ENCODE data around the gene SH2B2. TPM values are rescaled to one million over a fixed set of nuclear protein-coding genes. Genes with fewer than 3 reads are reported as not detected.

The SH2B2 gene
- total RNA-seq, 1 experiment from 2014 or later = 22.4 TPM

- Histone ChIP-seq H3K9ac (ENCODE audit: low read length) (peak overlapping the region; percentile 65), H2AFZ (ENCODE audit: low read length) (no peak overlapping the region), H3K4me3 (ENCODE audit: low read length) (peak overlapping the region; percentile 47; the same call in 1 of the 2 replicates), H3K27me3 (ENCODE audit: low read length) (no peaks in the 10 kb centered on the region), H3K4me1 (ENCODE audit: low read length) (peaks cover 87% of the 10 kb centered on the region), H3K79me2 (ENCODE audit: low read length) (peaks cover 22% of the 10 kb centered on the region; the same call in 1 of the 2 replicates), H3K9me3 (ENCODE audit: low read length) (no peaks in the 10 kb centered on the region), H3K4me2 (ENCODE audit: low read depth, low read length, poor library complexity, severe bottlenecking) (peak overlapping the region; percentile 63), H3K9me2 (replicated peaks; ENCODE audit: insufficient read depth, low read length) (no peaks in the 10 kb centered on the region), H3K36me3 (ENCODE audit: insufficient read depth, low read length) (peaks cover 27% of the 10 kb centered on the region), H3K27ac (ENCODE audit: low read length) (peak overlapping the region; percentile 94), H4K20me1 (ENCODE audit: insufficient read depth, low read depth, low read length) (no peaks in the 10 kb centered on the region)
- DNase-seq = peak; percentile 84
Observed at GRCh38 chr7:102303669-102304422, 17.2 kb downstream of the SH2B2 start.

GRCh38 chr7:102304668-102305067, 18.0 kb downstream of the SH2B2 start:
- Histone ChIP-seq H3K9me2 (replicated peaks; ENCODE audit: insufficient read depth, low read length) (no peaks in the 10 kb centered on the region), H3K27ac (ENCODE audit: low read length) (peak overlapping the region; percentile 94), H3K36me3 (ENCODE audit: insufficient read depth, low read length) (peaks cover 28% of the 10 kb centered on the region), H2AFZ (ENCODE audit: low read length) (no peak overlapping the region), H3K9me3 (ENCODE audit: low read length) (no peaks in the 10 kb centered on the region), H3K9ac (ENCODE audit: low read length) (peak overlapping the region; percentile 65), H4K20me1 (ENCODE audit: insufficient read depth, low read depth, low read length) (no peaks in the 10 kb centered on the region), H3K79me2 (ENCODE audit: low read length) (peaks cover 19% of the 10 kb centered on the region; the same call in 1 of the 2 replicates), H3K4me3 (ENCODE audit: low read length) (peak overlapping the region; percentile 21; the same call in 1 of the 2 replicates), H3K4me2 (ENCODE audit: low read depth, low read length, poor library complexity, severe bottlenecking) (peak overlapping the region; percentile 63), H3K4me1 (ENCODE audit: low read length) (peaks cover 84% of the 10 kb centered on the region), H3K27me3 (ENCODE audit: low read length) (no peaks in the 10 kb centered on the region)
- DNase-seq = no peak

- Histone ChIP-seq H3K4me3 (ENCODE audit: low read length) (no peak overlapping the region), H3K79me2 (ENCODE audit: low read length) (peaks cover 19% of the 10 kb centered on the region; the same call in 1 of the 2 replicates), H3K4me2 (ENCODE audit: low read depth, low read length, poor library complexity, severe bottlenecking) (peak overlapping the region; percentile 77), H2AFZ (ENCODE audit: low read length) (no peak overlapping the region), H3K9me2 (replicated peaks; ENCODE audit: insufficient read depth, low read length) (no peaks in the 10 kb centered on the region), H3K27ac (ENCODE audit: low read length) (peak overlapping the region; percentile 94), H3K4me1 (ENCODE audit: low read length) (peaks cover 78% of the 10 kb centered on the region), H3K36me3 (ENCODE audit: insufficient read depth, low read length) (peaks cover 34% of the 10 kb centered on the region), H3K9ac (ENCODE audit: low read length) (peak overlapping the region; percentile 65), H4K20me1 (ENCODE audit: insufficient read depth, low read depth, low read length) (0 out of 2 replicates have a peak, but pooled peaks cover 3% of the 10 kb centered on the region), H3K9me3 (ENCODE audit: low read length) (no peaks in the 10 kb centered on the region), H3K27me3 (ENCODE audit: low read length) (no peaks in the 10 kb centered on the region)
- DNase-seq = peak; percentile 89
Observed at GRCh38 chr7:102305414-102306268, 19.0 kb downstream of the SH2B2 start.

GRCh38 chr7:102306916-102307677, 20.4 kb downstream of the SH2B2 start:
- H3K4me1 ChIP-seq (ENCODE audit: low read length) = peaks cover 66% of the 10 kb centered on the region
- H3K9me2 ChIP-seq (replicated peaks; ENCODE audit: insufficient read depth, low read length) = no peaks in the 10 kb centered on the region
- H3K9me3 ChIP-seq (ENCODE audit: low read length) = no peaks in the 10 kb centered on the region
- peak overlapping the region; percentile 58 for H3K4me3 ChIP-seq (ENCODE audit: low read length)
- peak overlapping the region; percentile 94 for H3K27ac ChIP-seq (ENCODE audit: low read length)
- peak overlapping the region; percentile 81 for H3K9ac ChIP-seq (ENCODE audit: low read length)
- peak; percentile 98 for DNase-seq
- H3K27me3 ChIP-seq (ENCODE audit: low read length) = no peaks in the 10 kb centered on the region
- 0 out of 2 replicates have a peak, but pooled peaks cover 3% of the 10 kb centered on the region for H4K20me1 ChIP-seq (ENCODE audit: insufficient read depth, low read depth, low read length)
- peaks cover 19% of the 10 kb centered on the region; the same call in 1 of the 2 replicates for H3K79me2 ChIP-seq (ENCODE audit: low read length)
- peak overlapping the region; percentile 77 for H3K4me2 ChIP-seq (ENCODE audit: low read depth, low read length, poor library complexity, severe bottlenecking)
- no peak overlapping the region for H2AFZ ChIP-seq (ENCODE audit: low read length)
- peaks cover 35% of the 10 kb centered on the region for H3K36me3 ChIP-seq (ENCODE audit: insufficient read depth, low read length)

GRCh38 chr7:102310414-102310815, 23.7 kb downstream of the SH2B2 start:
- Histone ChIP-seq H2AFZ (ENCODE audit: low read length) (no peak overlapping the region), H3K4me2 (ENCODE audit: low read depth, low read length, poor library complexity, severe bottlenecking) (no peak overlapping the region), H3K27ac (ENCODE audit: low read length) (no peak overlapping the region), H3K9me2 (replicated peaks; ENCODE audit: insufficient read depth, low read length) (no peaks in the 10 kb centered on the region), H3K27me3 (ENCODE audit: low read length) (no peaks in the 10 kb centered on the region), H3K79me2 (ENCODE audit: low read length) (peaks cover 19% of the 10 kb centered on the region; the same call in 1 of the 2 replicates), H3K9ac (ENCODE audit: low read length) (no peak overlapping the region), H4K20me1 (ENCODE audit: insufficient read depth, low read depth, low read length) (0 out of 2 replicates have a peak, but pooled peaks cover 3% of the 10 kb centered on the region), H3K9me3 (ENCODE audit: low read length) (no peaks in the 10 kb centered on the region), H3K4me1 (ENCODE audit: low read length) (peaks cover 33% of the 10 kb centered on the region), H3K4me3 (ENCODE audit: low read length) (no peak overlapping the region), H3K36me3 (ENCODE audit: insufficient read depth, low read length) (peaks cover 37% of the 10 kb centered on the region)
- no peak for DNase-seq

GRCh38 chr7:102312317-102312716, 25.6 kb downstream of the SH2B2 start:
- Histone ChIP-seq H3K36me3 (ENCODE audit: insufficient read depth, low read length) (peaks cover 43% of the 10 kb centered on the region), H3K9ac (ENCODE audit: low read length) (no peak overlapping the region), H3K79me2 (ENCODE audit: low read length) (peaks cover 17% of the 10 kb centered on the region; the same call in 1 of the 2 replicates), H3K4me2 (ENCODE audit: low read depth, low read length, poor library complexity, severe bottlenecking) (no peak overlapping the region), H3K9me3 (ENCODE audit: low read length) (no peaks in the 10 kb centered on the region), H2AFZ (ENCODE audit: low read length) (no peak overlapping the region), H4K20me1 (ENCODE audit: insufficient read depth, low read depth, low read length) (0 out of 2 replicates have a peak, but pooled peaks cover 7% of the 10 kb centered on the region), H3K9me2 (replicated peaks; ENCODE audit: insufficient read depth, low read length) (no peaks in the 10 kb centered on the region), H3K27me3 (ENCODE audit: low read length) (no peaks in the 10 kb centered on the region), H3K27ac (ENCODE audit: low read length) (no peak overlapping the region), H3K4me3 (ENCODE audit: low read length) (no peak overlapping the region), H3K4me1 (ENCODE audit: low read length) (peaks cover 19% of the 10 kb centered on the region)
- DNase-seq = peak; percentile 41

GRCh38 chr7:102313997-102314780, 27.5 kb downstream of the SH2B2 start:
- Histone ChIP-seq H3K4me3 (ENCODE audit: low read length) (no peak overlapping the region), H2AFZ (ENCODE audit: low read length) (no peak overlapping the region), H3K9me2 (replicated peaks; ENCODE audit: insufficient read depth, low read length) (no peaks in the 10 kb centered on the region), H3K9ac (ENCODE audit: low read length) (no peak overlapping the region), H4K20me1 (ENCODE audit: insufficient read depth, low read depth, low read length) (peaks cover 15% of the 10 kb centered on the region; the same call in 1 of the 2 replicates), H3K27ac (ENCODE audit: low read length) (no peak overlapping the region), H3K9me3 (ENCODE audit: low read length) (no peaks in the 10 kb centered on the region), H3K4me2 (ENCODE audit: low read depth, low read length, poor library complexity, severe bottlenecking) (no peak overlapping the region), H3K36me3 (ENCODE audit: insufficient read depth, low read length) (peaks cover 39% of the 10 kb centered on the region), H3K4me1 (ENCODE audit: low read length) (peaks cover 10% of the 10 kb centered on the region), H3K79me2 (ENCODE audit: low read length) (no peaks in the 10 kb centered on the region), H3K27me3 (ENCODE audit: low read length) (no peaks in the 10 kb centered on the region)
- DNase-seq = peak; percentile 38
